ENCODE measurements around the gene RASGRF2. TPM values are rescaled to one million over a fixed set of nuclear protein-coding genes. Genes with fewer than 3 reads are reported as not detected.

RASGRF2 gene
- total RNA-seq, 1 experiment from 2014 or later: not detected

GRCh38 chr5:80967500-80968181, 7.5 kb downstream of the RASGRF2 start:
- ChIA-PET POLR2A (interaction anchor here (0.7 to 2.2 kb wide), 7 partner anchors 11 to 332 kb away, joined by 3 to 7 read pairs (median 5); no protein-coding TSS in a partner anchor), CTCF (interaction anchor here (0.6 to 0.9 kb wide), 5 partner anchors 9 to 871 kb away, joined by 3 to 5 read pairs (median 3); no protein-coding TSS in a partner anchor)
- BruUV-seq (replicated peaks): no TSS peak
- TF ChIP-seq CTCF (IDR thresholded peaks at IDR 0.05; ENCODE audit: unreplicated experiment): no peak
- Mint-ChIP-seq H3K9me3 (ENCODE audit: unreplicated experiment) (no peaks in the 10 kb centered on the region), H3K27me3 (ENCODE audit: insufficient read depth, unreplicated experiment) (no peaks in the 10 kb centered on the region), H3K4me3 (ENCODE audit: unreplicated experiment) (no peak overlapping the region), H3K4me1 (ENCODE audit: insufficient read depth, unreplicated experiment) (peaks cover 13% of the 10 kb centered on the region), H3K36me3 (ENCODE audit: insufficient read depth, unreplicated experiment) (no peaks in the 10 kb centered on the region), H3K27ac (ENCODE audit: low read depth, unreplicated experiment) (peak overlapping the region; percentile 29)
- peak; percentile 96 for DNase-seq (ENCODE audit: unreplicated experiment)
- intact Hi-C loops (cut with micrococcal nuclease): no loop called here

- no TSS peak for BruUV-seq (replicated peaks)
- ChIA-PET POLR2A (no interaction called here), CTCF (no interaction called here)
- H3K27ac Mint-ChIP-seq (ENCODE audit: low read depth, unreplicated experiment): no peak overlapping the region
- H3K27me3 Mint-ChIP-seq (ENCODE audit: insufficient read depth, unreplicated experiment): no peaks in the 10 kb centered on the region
- H3K9me3 Mint-ChIP-seq (ENCODE audit: unreplicated experiment): no peaks in the 10 kb centered on the region
- H3K4me1 Mint-ChIP-seq (ENCODE audit: insufficient read depth, unreplicated experiment): peaks cover 4% of the 10 kb centered on the region
- DNase-seq (ENCODE audit: unreplicated experiment): no peak
- intact Hi-C loops (cut with micrococcal nuclease): no loop called here
- H3K36me3 Mint-ChIP-seq (ENCODE audit: insufficient read depth, unreplicated experiment): no peaks in the 10 kb centered on the region
- H3K4me3 Mint-ChIP-seq (ENCODE audit: unreplicated experiment): no peak overlapping the region
- TF ChIP-seq CTCF (IDR thresholded peaks at IDR 0.05; ENCODE audit: unreplicated experiment): no peak
Observed at GRCh38 chr5:80973027-80973426, 12.9 kb downstream of the RASGRF2 start.

- H3K4me1 Mint-ChIP-seq (ENCODE audit: insufficient read depth, unreplicated experiment): no peaks in the 10 kb centered on the region
- intact Hi-C loops (cut with micrococcal nuclease): no loop called here
- H3K27me3 Mint-ChIP-seq (ENCODE audit: insufficient read depth, unreplicated experiment): no peaks in the 10 kb centered on the region
- ChIA-PET POLR2A (interaction anchor here (0.7 to 0.9 kb wide), 2 partner anchors 15 to 765 kb away, joined by 3 read pairs; no protein-coding TSS in a partner anchor), CTCF (interaction anchor here (0.9 to 1.1 kb wide), 2 partner anchors 9 to 17 kb away, joined by 3 read pairs; no protein-coding TSS in a partner anchor)
- no peak for DNase-seq (ENCODE audit: unreplicated experiment)
- no peaks in the 10 kb centered on the region for H3K9me3 Mint-ChIP-seq (ENCODE audit: unreplicated experiment)
- H3K4me3 Mint-ChIP-seq (ENCODE audit: unreplicated experiment): no peak overlapping the region
- no peaks in the 10 kb centered on the region for H3K36me3 Mint-ChIP-seq (ENCODE audit: insufficient read depth, unreplicated experiment)
- TF ChIP-seq CTCF (IDR thresholded peaks at IDR 0.05; ENCODE audit: unreplicated experiment): no peak
- BruUV-seq (replicated peaks): no TSS peak
- no peak overlapping the region for H3K27ac Mint-ChIP-seq (ENCODE audit: low read depth, unreplicated experiment)
Observed at GRCh38 chr5:80975065-80975464, 14.9 kb downstream of the RASGRF2 start.

GRCh38 chr5:80976985-80977384, 16.8 kb downstream of the RASGRF2 start:
- ChIA-PET CTCF (interaction anchor here (0.6 kb wide), 1 partner anchor 143 kb away, joined by 3 read pairs; no protein-coding TSS in a partner anchor), POLR2A (interaction anchor here (1.2 kb wide), 1 partner anchor 25 kb away, joined by 3 read pairs; no protein-coding TSS in a partner anchor)
- H3K27me3 Mint-ChIP-seq (ENCODE audit: insufficient read depth, unreplicated experiment): no peaks in the 10 kb centered on the region
- H3K4me1 Mint-ChIP-seq (ENCODE audit: insufficient read depth, unreplicated experiment): no peaks in the 10 kb centered on the region
- no peaks in the 10 kb centered on the region for H3K9me3 Mint-ChIP-seq (ENCODE audit: unreplicated experiment)
- DNase-seq (ENCODE audit: unreplicated experiment): no peak
- no TSS peak for BruUV-seq (replicated peaks)
- H3K4me3 Mint-ChIP-seq (ENCODE audit: unreplicated experiment): no peak overlapping the region
- no peak overlapping the region for H3K27ac Mint-ChIP-seq (ENCODE audit: low read depth, unreplicated experiment)
- H3K36me3 Mint-ChIP-seq (ENCODE audit: insufficient read depth, unreplicated experiment): no peaks in the 10 kb centered on the region
- intact Hi-C loops (cut with micrococcal nuclease): no loop called here
- TF ChIP-seq CTCF (IDR thresholded peaks at IDR 0.05; ENCODE audit: unreplicated experiment): no peak
